GM19467 (cell line): ENCODE results near the gene SGTA.

Experiments
- ATAC-seq: cut with Tn5 transposase; IDR thresholded peaks from one replicate; pipeline ENCODE4 v1.9.1; 2021; ENCODE audit warnings: mild to moderate bottlenecking, moderate library complexity; ENCODE audit not compliant: unreplicated experiment

SGTA gene

GRCh38 chr19:2756477-2756876 is 26.6 kb downstream of the SGTA start:
- ATAC-seq, result no peak

DNA sequence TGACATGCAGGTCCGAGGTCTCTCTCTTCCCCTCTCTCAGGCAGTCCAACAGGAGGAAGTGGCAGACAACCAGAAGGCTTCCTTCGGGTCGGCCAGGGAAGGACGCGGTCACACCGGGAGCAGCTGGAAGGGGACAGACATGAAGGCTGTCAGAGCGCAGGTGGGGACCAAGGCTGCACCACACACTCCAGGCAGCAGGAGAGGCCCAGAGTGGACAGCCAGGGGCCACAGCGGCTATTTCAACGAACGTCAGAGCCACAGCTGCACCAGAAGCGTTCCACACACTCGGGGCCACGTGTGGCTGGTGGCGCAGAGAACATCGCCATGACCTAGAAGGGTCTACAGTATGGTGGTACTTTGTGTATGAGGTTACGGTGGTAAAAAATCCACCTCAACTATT is 27.3 kb downstream of the SGTA start:
- no peak for ATAC-seq

DNA sequence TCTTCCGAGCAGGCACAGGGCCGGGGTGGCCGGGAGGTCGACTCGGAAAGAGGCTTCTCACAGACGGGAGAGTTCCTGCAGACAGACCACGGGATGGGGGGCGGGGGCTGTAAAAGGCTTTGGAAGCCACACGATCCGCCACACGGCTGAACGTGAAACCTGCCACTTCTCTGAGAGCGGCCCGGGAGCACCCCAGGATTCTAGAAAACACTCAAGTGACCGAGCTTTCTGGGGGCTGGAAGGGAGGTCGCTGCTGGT is 27.7 kb downstream of the SGTA start:
- ATAC-seq, result no peak

- ATAC-seq, result no peak
Measured at GRCh38 chr19:2754659-2755447, 28.2 kb downstream of the SGTA start.

DNA sequence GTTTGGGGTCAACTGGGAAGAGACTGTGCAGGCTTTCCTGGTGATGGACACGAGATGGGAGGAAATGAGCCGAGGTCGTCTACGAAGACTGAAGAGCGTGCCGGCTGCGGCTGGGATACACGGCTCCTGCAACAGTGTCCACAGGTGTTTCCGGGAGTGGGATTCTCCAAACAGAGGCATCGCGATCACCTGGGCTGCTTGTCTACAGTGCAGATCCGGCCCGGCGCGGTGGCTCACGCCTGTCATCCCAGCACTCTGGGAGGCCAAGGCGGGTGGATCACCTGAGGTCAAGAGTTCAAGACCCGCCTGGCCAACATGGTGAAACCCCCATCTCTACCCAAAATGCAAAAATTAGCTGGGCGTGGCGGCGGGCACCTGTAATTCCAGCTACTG is 31.6 kb downstream of the SGTA start:
- no peak for ATAC-seq

DNA sequence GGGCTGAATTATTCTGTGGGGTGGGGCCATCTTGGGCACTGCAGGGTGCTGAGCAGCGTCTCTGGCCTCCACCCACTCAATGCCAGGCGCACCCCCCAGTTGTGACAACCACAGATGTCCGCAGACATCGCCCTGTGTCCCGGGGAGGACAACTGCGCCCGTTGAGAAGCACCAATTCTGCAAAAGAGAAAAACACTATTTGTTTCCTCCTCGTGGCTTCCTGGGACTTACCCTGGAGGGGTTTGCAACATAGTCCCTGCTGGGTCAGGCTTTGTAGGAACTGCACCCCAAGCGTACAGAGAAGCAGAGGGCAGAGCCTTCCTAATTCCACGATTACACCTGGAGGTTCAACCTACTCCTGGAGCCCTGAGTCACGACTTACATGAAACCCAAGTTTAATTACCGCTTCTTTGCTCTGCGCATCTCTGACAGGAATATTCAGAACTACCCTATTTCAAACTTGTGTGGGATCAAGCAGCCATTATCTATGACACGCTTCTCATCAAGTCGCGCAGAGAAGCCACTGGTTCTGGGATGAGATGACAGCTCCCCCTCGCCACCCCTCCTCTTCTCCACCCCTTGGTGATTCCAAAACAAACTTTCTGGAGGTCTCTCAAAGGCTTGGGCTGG is 32.1 kb downstream of the SGTA start:
- no peak for ATAC-seq

- ATAC-seq, result no peak
Measured at GRCh38 chr19:2747349-2747748, 35.7 kb downstream of the SGTA start.

DNA sequence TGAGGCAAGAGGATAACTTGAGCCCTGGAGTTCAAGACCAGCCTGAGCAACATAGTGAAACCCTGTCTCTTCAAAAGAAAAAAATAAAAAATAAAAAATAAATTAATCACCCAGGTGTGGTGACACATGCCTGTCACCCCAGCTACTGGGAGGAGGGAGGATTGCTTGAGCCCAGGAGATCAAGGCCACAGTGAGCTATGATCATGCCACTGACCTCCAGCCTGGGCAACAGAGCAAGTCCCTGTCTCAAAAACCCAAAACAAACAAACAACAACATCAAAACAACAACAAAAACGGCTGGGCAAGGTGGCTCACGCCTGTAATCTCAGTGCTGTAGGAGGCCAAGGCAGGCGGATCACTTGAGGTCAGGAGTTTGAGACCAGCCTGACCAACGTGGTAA is 39.0 kb downstream of the SGTA start:
- ATAC-seq, result no peak

DNA sequence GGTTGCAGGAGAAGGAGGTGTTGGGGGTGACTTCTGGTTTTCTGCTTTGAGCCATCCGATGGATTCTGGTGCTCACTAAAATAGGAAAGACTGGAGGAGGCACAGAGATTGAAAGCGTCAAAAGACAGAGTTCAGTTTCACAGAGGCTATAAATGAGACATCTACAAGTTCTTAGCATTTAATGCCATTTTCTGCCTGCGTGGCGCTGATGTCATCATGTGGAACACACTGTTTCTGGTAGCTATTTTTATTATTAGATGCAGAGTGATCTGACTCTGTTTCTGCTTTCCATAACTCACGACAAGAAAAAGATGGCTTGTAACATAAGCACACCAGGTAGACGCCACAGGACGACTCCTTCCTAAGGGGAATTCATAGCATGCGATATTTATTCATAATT is 40.0 kb downstream of the SGTA start:
- no peak for ATAC-seq

GRCh38 chr19:2740314-2740656 is 42.8 kb downstream of the SGTA start:
- no peak for ATAC-seq

GRCh38 chr19:2739602-2740313 is 43.3 kb downstream of the SGTA start, which contains the start of gene SLC39A3:
SLC39A3 (minus strand) TSS chr19:2740017; CDS start chr19:2737257, 2,760 bp downstream.
- peak; percentile 95 for ATAC-seq

GRCh38 chr19:2736550-2737190 is 46.4 kb downstream of the SGTA start:
- no peak for ATAC-seq

DNA sequence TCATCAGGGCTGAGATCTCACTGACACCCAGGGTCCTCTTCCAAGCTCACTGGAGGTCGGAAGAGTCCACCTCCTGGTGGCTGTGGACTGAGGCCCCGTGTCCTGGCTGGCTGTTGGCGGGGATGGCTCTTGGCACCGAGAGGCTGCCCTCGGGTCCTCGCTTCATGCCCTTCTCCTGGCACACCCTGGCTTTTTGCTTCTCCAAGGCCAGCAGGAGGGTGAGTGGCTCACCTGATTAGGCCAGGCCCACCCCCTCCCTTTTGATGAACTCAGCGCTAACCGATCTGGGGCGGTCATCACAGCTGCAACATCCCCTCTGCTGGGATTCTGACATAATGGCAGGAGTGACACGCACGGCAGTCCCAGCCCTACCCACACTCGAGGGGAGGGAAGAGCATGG is 47.7 kb downstream of the SGTA start:
- ATAC-seq, result no peak

DNA sequence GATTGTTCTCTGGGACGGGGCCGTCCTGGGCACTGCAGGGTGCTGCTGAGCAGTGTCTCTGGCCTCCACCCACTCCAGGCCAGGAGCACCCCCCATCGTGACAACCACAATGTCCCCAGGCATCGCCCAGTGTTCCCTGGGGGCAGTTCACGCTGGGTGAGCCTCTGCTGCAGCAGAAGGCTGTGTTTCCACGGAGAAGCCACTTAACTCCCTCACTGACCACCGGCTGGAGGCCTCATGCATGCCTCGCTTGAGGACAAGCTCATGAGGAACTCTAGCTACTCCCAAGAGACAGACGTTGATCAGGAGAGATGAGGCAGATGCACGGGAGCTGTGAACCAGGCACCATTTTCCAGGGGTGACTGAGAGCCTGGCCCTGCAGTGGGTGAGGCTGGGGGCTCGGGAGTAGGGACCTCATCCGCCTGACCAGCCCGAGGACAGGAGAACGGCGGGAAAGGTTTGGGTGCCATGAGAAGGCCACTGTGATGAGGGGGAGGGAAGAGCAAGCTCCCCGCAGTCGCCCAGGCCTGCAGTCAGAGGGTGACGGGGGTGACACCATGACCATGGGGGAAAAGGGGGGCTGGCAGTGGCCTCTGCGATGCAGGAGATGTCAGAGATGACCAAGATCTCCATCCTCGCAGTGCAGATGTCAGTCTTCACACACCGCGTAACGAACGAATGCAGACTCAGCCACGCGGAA is 48.3 kb downstream of the SGTA start:
- ATAC-seq, result no peak

DNA sequence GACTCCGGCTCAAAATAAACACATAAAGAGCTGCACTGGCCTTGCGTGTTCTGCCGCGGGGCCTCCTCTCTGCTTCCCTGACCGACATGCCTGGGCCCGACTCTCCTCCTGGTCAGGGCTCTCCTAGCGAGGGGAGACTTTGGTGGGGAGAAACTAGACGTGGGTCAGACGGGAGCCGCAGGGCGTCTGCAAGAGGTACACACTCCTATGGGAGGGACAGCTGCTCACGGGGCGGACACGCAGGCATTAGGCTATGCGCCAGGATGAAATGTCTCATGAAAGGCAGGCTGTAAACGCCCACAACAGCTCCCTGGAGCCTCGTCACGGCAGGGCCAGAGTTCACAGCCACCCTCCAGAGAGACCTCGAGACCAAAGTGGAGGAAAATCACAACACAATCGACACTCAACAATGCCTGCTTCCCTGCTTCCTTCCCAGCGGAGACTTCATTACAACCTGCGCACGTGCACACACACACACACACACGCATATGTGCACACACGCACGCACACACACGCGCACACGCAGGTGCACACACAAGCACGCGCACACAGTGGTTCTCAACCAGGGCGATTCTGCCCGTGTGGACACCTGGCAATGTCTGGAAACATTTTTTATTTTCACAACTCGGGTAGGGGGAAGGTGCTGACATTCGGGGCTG is 49.0 kb downstream of the SGTA start:
- ATAC-seq, result no peak

DNA sequence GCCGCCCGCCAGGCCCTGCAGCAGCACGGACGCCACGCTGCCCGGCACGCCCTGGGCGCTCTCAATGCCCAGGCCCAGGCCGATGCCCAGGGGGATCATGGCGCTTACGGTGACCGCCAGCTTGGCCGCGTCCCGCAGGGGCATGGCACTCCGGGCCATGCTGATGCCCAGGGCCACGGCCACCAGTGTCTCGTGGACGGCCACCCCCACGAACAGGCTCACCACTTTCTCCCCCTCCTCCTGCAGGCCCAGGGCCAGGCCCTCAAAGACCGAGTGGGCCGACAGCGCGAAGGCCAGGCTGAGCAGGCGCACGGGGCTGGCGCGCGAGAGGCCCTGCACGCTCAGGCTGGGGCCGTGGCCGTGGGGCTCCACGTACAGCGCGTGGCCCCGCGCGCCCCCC is 50.2 kb downstream of the SGTA start:
- ATAC-seq, result no peak

DNA sequence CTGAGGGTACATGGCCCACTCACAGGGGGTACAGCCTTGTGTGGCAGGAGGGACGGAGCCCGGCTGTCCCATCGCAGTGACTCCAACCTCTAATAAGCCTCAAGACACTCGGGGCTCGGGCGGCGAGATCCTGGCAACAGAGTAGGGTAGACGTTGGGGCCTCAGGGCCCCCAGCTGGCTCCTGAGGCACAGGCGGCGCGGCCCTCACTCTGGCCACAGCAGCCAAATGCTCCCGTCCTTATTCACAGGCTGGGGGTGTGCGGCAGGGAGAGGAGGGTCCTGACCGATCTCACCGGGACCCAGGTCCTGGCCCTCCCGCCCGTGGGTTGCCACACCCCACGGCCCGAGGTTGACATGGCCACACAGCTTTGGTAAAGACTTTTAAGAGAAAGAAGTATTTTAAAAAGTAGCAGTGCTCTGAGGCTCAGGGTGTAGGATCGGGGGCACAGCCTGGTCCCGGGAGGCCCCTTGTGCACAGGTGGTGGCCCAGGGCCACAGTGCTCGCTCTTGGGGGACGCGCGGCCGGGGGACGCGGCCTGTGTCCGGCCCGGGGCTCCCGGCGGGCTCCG is 50.8 kb downstream of the SGTA start:
- ATAC-seq, result no peak

DNA sequence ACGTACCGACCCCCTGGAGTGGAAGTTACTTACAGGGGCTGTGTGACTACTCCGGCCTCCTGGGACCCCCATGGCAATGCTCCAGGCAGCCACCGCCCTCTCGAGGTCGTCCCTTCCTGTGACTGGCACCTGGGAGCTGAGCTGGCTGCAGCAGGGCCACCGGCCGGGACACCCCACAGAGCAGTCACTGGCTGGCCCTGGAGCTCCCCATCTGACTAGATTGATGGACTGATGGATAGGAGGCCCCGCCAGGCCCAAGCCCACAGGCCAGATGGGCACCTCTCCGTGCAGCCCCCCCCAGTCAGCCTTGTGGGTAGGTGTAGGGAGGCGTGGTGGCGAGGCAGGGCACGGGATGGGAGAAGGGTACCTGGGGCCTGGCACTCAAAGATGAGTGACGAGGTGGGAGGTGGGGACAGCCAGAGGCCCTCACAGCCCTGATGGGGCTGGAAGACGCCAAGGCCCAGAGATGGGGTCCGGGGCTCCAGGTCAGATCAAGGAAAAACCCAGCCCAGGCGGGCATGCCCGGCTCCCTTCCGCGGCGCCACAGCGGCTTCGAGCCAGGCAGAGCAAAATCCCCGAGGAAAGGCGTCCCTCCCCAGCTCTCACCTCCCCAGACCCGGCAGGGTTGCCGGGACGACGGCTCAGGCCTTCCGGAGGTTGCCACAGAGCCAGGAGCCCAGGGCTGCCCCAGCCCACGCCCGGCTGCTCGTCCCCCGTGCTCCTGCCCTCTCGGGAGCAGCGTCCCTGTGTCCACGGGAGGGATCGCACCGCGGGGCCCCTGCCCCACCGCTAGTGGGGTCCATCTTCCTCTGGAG is 51.7 kb downstream of the SGTA start:
- ATAC-seq, result no peak

DNA sequence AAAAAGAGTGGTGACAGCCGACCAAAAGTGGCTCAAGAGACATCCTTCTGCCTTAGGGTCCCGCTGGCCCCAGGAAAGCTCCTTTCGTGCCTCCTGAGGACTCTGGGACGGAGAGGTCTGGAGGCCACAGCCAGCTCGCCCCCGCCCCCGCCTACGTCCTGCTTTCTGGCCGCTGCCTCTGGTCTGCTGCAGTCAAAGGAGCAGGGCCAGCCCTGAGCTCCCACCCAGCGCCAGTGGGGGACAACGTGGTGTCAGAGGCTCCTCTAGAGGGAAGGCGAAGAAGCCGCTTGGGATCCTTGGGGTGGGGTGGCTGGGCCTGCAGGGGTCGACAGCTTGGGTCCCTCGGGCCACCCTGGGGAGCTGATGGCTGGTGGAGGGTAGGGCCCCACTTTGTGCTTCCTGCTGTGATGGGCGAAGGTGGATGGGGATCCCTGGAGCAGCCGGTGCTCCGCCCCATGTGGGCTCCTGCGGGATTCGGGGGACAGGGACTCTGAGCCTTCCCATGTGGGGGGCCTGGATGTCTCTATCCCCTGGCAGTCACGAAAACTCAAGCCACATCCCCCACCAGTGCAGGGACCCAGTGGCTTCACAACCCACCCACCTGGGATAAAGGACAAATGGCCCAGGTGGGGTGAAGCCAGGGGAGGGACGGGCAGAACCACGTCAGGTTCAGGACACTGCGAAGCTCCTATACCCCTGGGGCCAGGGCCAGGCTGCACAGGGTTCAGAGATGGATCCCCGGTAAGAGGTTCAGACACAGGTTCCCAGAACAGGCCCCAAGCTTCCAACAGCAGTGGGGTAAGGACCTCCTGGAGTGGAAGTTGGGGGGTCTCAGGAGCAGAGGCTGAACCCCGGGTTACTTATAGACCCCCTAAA is 52.9 kb downstream of the SGTA start:
- no peak for ATAC-seq
